Upper lobe of right lung (tissue), 1 donor: ENCODE measurements around the gene XYLB. TPM values are rescaled to one million over a fixed set of nuclear protein-coding genes. Genes with fewer than 3 reads are reported as not detected.
"Not testable (repeated sequence)": the region's sequence is repeated elsewhere in the genome, so short reads cannot be mapped to it uniquely, and the experiment has no call there.

Source experiments
- ATAC-seq: fragments of 200-7000 bp; cut with Tn5 transposase; one replicate; pipeline ENCODE4 v1.9.1; 2020; ENCODE audit warnings: mild to moderate bottlenecking, moderate library complexity
- DNase-seq: peaks from one replicate; pipeline ENCODE4 v3.0.0-alpha.2; 2020
- H3K27ac ChIP-seq: fragments of 200-600 bp; one replicate; pipeline ENCODE4 v1.8.0; 2022
- H3K27me3 ChIP-seq: fragments of 200-600 bp; one replicate; pipeline ENCODE4 v1.8.0; 2022; ENCODE audit warnings: mild to moderate bottlenecking
- H3K36me3 ChIP-seq: fragments of 200-600 bp; one replicate; pipeline ENCODE4 v1.8.0; 2022
- H3K4me1 ChIP-seq: fragments of 200-600 bp; one replicate; pipeline ENCODE4 v1.8.0; 2022
- H3K4me3 ChIP-seq: fragments of 200-600 bp; one replicate; pipeline ENCODE4 v1.8.0; 2022; ENCODE audit warnings: mild to moderate bottlenecking
- H3K9me3 ChIP-seq: fragments of 200-600 bp; one replicate; pipeline ENCODE4 v1.8.0; 2022
- intact Hi-C: fragments of 100-400 bp; cut with DNase I; formaldehyde crosslinking; loops from one replicate; pipeline ENCODE4 v1.11.0; 2022
- long read RNA-seq: library from polyadenylated mRNA; unstranded; transcript quantifications from one replicate; pipeline ENCODE4 v2.0.0, GENCODE V29; 2021
- total RNA-seq: library from RNA; stranded (reverse); fragmentation: NEBNext Ultra II Directional; extraction: Animal tissue kit (Norgen Biotek cat#: 25700); gene quantifications from one replicate; pipeline ENCODE4 v1.2.1, GENCODE V29; 2021
- TF ChIP-seq, protein P1 (sequence below): fragments of 200-600 bp; IDR thresholded peaks from one replicate; pipeline ENCODE4 v1.8.0; 2022; ENCODE audit warnings: antibody characterized with exemption
- donor health status: DM: no; HTN: yes; CAD: no; lungs with severe emphysema.

Gene XYLB
- 3.1 TPM for total RNA-seq
- long read RNA-seq, partial matches to known transcripts: 3 of 10 reads
- long read RNA-seq, other reads (novel, unspliced or antisense): 5 of 10 reads

DNA sequence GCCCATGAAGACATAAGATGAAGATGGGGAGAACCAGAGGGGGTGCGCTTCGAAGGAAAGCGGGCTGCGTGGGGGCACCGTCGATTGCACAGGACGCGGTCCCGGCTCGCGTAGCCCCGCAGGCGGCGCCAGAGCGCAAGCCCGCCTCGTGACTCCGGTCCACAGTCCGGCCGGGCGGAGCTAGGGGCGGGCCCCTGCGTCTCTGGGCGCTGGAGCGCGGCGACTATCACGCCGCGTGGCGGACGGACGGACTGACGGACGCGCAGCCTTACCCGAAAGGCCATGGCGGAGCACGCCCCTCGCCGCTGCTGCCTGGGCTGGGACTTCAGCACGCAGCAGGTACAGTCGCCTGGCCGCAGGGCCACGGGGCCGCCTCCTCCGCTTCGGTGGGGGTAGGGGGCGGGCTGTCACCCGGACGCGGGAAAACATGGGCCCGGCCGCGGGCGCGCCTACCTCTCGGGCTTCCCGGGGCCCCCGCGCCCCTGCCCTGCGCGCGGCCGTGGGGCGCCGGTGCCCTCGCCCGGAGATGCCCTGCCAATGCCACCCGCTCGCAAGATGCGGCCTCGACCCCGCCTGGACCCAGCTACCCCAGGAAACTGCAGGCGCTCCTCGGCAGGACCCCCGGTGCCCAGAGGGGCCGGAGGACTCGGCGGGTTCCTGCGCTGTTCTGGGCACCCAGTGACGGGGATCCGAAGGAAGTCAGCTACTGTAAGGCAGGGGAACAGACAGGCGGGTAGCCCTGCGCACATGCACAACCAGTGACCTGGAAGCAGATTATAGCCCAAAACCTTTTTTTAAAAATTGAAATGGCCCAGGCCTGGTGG is at the start of gene XYLB:
Gene XYLB, plus strand, starts transcription at position 199 of the 824 bp plus-strand sequence. Its CDS starts 84 bp downstream, at position 283.
- peak within 1 kb of the TSS; percentile 6 for H3K27ac ChIP-seq
- peak; percentile 99 for ATAC-seq

GRCh38 chr3:38297053-38297452 is 49.5 kb upstream of the XYLB start:
- H3K4me3 ChIP-seq, H3K9me3 ChIP-seq, H3K36me3 ChIP-seq, H3K4me1 ChIP-seq, H3K27me3 ChIP-seq, H3K27ac ChIP-seq, intact Hi-C loops, DNase-seq, ATAC-seq: not testable (repeated sequence)

More for the DNA sequence above, at the start of gene XYLB:
- Histone ChIP-seq H3K9me3 (no peaks in the 10 kb centered on the region), H3K4me1 (peaks cover 7% of the 10 kb centered on the region), H3K36me3 (no peaks in the 10 kb centered on the region), H3K4me3 (peak within 1 kb of the TSS; percentile 76), H3K27me3 (no peaks in the 10 kb centered on the region)
- TF ChIP-seq, protein P1, sequence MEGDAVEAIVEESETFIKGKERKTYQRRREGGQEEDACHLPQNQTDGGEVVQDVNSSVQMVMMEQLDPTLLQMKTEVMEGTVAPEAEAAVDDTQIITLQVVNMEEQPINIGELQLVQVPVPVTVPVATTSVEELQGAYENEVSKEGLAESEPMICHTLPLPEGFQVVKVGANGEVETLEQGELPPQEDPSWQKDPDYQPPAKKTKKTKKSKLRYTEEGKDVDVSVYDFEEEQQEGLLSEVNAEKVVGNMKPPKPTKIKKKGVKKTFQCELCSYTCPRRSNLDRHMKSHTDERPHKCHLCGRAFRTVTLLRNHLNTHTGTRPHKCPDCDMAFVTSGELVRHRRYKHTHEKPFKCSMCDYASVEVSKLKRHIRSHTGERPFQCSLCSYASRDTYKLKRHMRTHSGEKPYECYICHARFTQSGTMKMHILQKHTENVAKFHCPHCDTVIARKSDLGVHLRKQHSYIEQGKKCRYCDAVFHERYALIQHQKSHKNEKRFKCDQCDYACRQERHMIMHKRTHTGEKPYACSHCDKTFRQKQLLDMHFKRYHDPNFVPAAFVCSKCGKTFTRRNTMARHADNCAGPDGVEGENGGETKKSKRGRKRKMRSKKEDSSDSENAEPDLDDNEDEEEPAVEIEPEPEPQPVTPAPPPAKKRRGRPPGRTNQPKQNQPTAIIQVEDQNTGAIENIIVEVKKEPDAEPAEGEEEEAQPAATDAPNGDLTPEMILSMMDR: peak; percentile 86
- intact Hi-C loops: loop anchor here (5.0 kb wide), 1 partner anchor 131 kb away; no protein-coding TSS in a partner anchor
- peak; percentile 95 for DNase-seq

- intact Hi-C loops: no loop called here
- no peak for DNase-seq
- ATAC-seq: no peak
- no peaks in the 10 kb centered on the region for H3K27me3 ChIP-seq
- H3K4me1 ChIP-seq: no peaks in the 10 kb centered on the region
- H3K9me3 ChIP-seq: no peaks in the 10 kb centered on the region
- no peaks in the 10 kb centered on the region for H3K36me3 ChIP-seq
- H3K27ac ChIP-seq: no peak overlapping the region
- no peak overlapping the region for H3K4me3 ChIP-seq
- TF ChIP-seq, protein P1: no peak
Observed at GRCh38 chr3:38297537-38297936, 49.0 kb upstream of the XYLB start.

DNA sequence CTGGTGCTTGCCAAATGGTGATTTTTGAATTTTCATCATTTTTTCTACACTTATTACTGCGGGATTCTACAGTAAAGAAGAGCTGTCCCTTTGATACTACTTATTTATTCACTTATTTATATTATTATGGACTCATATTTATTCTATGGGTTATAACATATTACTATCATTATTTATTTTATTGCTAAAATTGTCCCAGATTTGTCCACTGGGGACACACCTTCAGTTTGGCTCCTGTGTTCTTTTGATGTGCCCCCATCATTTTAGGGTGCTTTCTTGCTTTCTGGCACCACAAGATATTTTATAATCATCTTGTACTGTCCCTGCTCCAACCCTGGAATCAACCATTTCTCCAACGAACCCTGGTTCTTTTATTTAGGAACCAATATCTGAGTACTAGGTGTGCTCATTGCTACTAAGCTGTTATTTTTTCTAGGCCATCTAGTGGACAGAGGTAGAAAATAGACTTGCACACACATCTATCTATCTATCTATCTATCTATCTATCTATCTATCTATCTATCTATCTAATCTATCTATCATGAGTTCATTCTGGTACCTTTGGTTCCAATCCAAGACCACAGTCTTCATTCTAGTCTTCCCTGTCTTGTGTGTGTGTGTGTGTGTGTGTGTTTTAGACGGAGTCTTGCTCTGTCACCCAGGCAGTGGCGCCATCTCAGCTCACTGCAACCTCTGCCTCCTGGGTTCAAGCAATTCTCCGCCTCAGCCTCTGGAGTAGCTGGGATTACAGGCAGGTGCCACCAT is 48.5 kb upstream of the XYLB start:
- H3K27me3 ChIP-seq: no peaks in the 10 kb centered on the region
- intact Hi-C loops: no loop called here

GRCh38 chr3:38306941-38307340 is 39.6 kb upstream of the XYLB start:
- Histone ChIP-seq H3K27ac (no peak overlapping the region), H3K27me3 (no peaks in the 10 kb centered on the region), H3K36me3 (no peaks in the 10 kb centered on the region), H3K4me1 (no peaks in the 10 kb centered on the region), H3K9me3 (no peaks in the 10 kb centered on the region), H3K4me3 (no peak overlapping the region)
- TF ChIP-seq, protein P1: no peak
- intact Hi-C loops: no loop called here
- DNase-seq (no peak), ATAC-seq (peak; percentile 11)

More for the DNA sequence above, 48.5 kb upstream of the XYLB start:
- no peaks in the 10 kb centered on the region for H3K9me3 ChIP-seq
- ATAC-seq: no peak
- TF ChIP-seq, protein P1: peak; percentile 35
- DNase-seq: no peak
- H3K4me3 ChIP-seq: no peak overlapping the region
- H3K4me1 ChIP-seq: no peaks in the 10 kb centered on the region
- H3K36me3 ChIP-seq: no peaks in the 10 kb centered on the region
- H3K27ac ChIP-seq: no peak overlapping the region

DNA sequence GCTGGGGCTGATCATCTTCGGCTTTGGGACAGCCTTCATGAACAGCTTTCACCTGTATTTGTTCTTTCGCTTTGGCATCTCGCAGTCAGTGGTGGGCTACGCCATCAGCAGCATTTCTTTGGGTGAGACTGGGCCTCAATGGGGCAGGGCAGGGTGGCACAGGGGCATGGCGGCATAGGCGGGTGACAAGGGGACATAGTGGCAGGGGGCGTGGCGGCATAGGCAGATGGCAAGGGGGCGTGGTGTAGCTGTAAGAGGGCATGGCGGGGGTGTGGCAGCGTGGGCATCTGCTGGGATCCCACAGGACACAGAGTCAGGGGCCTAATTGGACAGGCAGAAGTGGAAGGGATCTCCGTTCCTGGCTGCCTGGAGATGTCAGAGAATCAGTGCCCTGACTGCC is 39.0 kb upstream of the XYLB start:
- Histone ChIP-seq H3K36me3 (no peaks in the 10 kb centered on the region), H3K27ac (no peak overlapping the region), H3K4me3 (no peak overlapping the region), H3K27me3 (no peaks in the 10 kb centered on the region), H3K4me1 (no peaks in the 10 kb centered on the region), H3K9me3 (no peaks in the 10 kb centered on the region)
- ATAC-seq (peak; percentile 8), DNase-seq (no peak)
- TF ChIP-seq, protein P1: no peak
- intact Hi-C loops: no loop called here
